Subcutaneous adipose tissue (tissue), 4 donors: Measurements from ENCODE around the gene GRIN3A. TPM values are rescaled to one million over a fixed set of nuclear protein-coding genes. Genes with fewer than 3 reads are reported as not detected.

Source experiments
- total RNA-seq, 4 donors: library from RNA; depleted of rRNA; stranded (reverse); fragments of >200 nt; gene quantifications; one replicate each; pipeline ENCODE4 v1.1.0, GENCODE V29; 2016
- TF ChIP-seq, protein P1 (sequence below): fragments of 450-650 bp; IDR thresholded peaks from one replicate; pipeline ENCODE4 v1.5.1; 2016; ENCODE audit warnings: low read depth, mild to moderate bottlenecking, control low read depth, antibody characterized with exemption, moderate library complexity

The GRIN3A gene
- total RNA-seq, 4 donors from 2014 or later, result under 0.01 to 0.17 TPM; not detected in 2

DNA sequence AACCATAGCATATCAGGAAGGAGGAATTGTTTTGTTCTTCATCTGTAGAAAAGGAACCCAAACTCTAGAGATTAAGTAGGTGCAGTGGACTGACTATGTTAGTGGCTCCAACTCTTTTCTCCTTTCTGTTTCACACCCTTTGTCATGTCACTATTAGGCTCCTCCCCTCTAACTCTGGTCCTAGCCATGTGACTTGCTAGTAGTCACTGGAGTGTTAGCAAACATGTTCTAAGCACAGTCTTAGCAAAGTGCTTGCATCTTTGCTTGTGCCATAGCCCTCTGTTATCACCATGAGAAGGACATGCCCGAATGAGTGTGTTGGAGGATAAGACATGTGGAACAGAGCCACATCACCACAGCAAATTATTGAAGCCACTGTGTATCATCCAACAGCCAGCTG lies 88.3 kb downstream of the GRIN3A start:
- TF ChIP-seq, protein P1, sequence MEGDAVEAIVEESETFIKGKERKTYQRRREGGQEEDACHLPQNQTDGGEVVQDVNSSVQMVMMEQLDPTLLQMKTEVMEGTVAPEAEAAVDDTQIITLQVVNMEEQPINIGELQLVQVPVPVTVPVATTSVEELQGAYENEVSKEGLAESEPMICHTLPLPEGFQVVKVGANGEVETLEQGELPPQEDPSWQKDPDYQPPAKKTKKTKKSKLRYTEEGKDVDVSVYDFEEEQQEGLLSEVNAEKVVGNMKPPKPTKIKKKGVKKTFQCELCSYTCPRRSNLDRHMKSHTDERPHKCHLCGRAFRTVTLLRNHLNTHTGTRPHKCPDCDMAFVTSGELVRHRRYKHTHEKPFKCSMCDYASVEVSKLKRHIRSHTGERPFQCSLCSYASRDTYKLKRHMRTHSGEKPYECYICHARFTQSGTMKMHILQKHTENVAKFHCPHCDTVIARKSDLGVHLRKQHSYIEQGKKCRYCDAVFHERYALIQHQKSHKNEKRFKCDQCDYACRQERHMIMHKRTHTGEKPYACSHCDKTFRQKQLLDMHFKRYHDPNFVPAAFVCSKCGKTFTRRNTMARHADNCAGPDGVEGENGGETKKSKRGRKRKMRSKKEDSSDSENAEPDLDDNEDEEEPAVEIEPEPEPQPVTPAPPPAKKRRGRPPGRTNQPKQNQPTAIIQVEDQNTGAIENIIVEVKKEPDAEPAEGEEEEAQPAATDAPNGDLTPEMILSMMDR, result no peak

DNA sequence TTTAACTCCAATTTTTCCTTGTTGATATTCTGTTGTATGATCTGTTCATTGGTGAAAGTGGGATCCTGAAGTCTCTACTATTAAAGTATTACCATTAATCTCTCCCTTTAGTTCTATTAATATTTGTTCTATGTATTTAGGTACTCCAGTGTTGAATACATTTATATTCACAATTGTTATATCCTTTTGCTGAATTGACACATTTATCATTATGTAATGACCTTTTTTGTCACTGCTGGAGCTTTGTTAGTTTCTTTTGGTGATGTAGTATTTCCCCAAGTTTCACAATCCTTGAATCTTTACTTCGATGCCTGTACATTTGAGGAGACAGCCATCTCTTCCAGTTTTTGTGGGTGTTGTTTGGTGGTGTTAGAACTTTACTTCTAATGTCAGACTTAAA lies 90.0 kb downstream of the GRIN3A start:
- TF ChIP-seq, protein P1, result no peak

DNA sequence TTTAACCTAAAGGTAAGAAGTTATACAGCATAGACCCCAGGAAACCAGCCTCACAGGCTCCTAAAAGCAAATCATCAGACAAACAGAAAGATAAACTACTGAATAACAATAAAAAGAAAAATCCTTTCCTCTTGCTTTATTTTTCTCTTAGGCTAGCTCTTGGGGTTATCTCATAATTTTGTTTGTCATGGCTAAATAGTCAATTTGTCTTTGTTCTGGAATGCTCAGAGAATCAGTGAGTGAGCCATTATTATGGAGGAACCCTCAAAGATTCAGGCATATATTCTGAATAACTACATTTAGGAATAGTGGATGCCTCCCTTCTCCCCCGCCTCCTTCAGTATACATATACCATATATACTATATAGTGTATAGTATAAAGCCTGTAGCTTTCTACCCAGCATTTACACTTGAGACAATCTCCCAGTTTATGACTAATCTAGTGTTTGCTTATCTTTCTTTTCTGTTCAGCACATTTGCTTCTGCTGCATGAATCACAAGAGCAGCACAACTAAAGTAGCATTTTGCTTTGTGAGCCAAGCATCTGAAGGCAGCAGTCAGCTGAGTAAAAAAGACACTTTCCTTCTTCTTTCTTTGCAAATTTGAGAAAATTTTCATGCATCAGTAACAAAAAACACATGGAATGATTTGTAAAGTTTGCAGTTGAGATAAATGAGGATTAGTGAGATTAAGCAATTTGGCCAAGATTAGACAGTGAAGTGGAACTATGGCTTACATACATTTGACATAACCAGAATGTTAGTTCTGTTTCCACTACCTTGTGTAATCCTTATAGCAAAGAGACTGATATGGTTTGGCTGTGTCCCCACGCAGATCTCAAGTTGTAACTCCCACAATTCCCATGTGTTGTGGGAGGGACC lies 98.4 kb downstream of the GRIN3A start:
- TF ChIP-seq, protein P1, result no peak

DNA sequence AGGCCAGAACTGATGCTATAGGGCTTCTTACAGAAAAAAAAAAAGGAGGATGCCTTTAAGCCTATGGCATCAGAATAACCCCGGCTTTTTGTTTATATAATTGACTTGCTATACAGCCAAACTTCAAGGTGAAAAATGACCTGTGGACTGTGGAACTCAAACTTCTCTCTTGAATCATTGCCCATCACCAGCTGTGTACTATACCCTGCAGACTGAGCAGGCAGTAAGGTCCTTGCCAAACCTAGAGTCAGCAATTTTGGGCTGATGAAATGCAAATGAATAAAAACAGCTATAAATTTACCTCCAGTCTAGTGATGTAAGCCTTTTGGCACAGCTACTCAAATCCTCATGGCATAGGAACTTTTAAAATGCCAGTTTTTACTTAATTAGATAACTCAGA lies 99.1 kb downstream of the GRIN3A start:
- TF ChIP-seq, protein P1, result no peak

DNA sequence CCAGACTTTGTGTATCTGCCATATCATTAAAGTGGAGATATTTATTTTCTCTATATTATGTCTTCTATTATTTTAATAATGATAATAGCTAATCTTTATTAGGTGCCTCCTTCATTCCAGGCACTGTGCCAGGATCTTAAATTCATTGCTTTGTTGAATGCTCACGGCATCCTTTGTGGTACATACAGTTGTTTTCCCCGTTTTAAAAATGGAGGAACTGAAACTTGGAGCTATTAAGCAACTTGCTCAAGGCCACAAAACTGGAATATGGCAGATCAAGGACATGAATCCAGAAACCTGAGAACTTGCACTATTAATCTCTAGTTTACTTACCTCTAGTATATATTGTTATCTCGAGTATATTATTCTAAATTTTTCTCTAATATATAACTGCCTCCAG lies 102.2 kb downstream of the GRIN3A start:
- TF ChIP-seq, protein P1, result no peak

DNA sequence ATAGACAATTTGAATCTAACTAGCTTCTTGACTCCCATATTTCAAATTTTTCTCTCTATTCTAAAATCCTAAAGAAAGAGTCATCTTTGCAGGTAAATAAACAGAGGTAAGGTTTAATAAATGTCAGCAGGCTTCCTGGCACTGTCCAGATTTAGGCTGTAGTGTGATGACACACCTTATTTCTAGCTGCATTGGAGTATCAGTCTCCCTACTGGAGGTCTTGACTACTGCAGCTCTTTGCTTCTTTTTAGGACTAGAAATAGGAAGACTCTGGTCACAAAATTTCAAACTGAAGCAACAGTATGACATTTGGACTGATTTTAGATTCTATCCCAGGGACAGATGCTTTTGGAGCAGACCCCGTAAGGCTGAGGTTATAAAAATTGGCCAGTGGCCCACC lies 103.0 kb downstream of the GRIN3A start:
- TF ChIP-seq, protein P1, result no peak

DNA sequence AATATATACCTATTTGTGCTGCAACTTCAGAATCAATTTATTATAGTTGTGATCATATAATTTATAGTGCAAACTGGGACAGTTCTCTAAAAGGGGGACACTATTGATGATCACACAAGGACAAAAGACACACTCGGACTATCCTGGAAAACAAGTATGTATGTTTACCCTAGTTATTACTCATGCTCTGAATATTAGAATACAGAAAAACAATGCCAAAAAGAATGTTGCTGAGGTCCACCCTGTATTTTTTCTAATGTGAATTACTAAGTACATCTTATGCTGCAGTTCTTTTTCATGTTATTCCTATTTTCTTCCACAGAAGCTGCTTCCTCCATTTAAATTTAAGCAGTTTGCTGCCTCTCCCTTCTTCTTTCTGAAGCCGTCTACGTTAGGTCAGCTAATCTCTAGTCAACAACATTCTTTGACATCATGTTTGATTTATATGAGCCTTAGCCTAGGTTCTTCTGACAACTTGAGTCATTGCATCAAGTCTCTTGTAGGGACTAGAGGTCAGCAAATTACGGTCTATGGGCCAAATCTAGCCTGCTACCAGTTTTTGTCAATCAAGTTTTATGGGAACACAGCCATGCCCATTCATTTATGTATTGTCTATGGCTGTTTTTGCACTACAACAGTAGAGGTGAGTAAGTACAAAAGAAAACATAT lies 103.6 kb downstream of the GRIN3A start:
- TF ChIP-seq, protein P1, result no peak
